GM12878 (cell line): ENCODE measurements around the gene COX18. TPM values are rescaled to one million over a fixed set of nuclear protein-coding genes. Genes with fewer than 3 reads are reported as not detected.

Experiments used
- ATAC-seq: fragments of 200-7000 bp; cut with Tn5 transposase; 3 replicates; pipeline ENCODE4 v1.9.1; 2020; ENCODE audit warnings: mild to moderate bottlenecking, moderate library complexity
- BruUV-seq: library from RNA; stranded (reverse); fragments of 400-500 nt; replicated peaks from 2 replicates; lab custom pipeline; 2021; lab: Mats Ljungman, UMichigan
- CTCF ChIA-PET: fragments of 300-600 bp; sonication (Branson Sonifier 250); formaldehyde crosslinking; extraction: SDS; loops from one replicate; lab custom pipeline; 2021; ENCODE audit warnings: inconsistent platforms; lab: Yijun Ruan, JAX
- POLR2A ChIA-PET: fragments of 350-600 bp; formaldehyde crosslinking; extraction: SDS; loops from one replicate; lab custom pipeline; 2021; ENCODE audit warnings: inconsistent platforms; lab: Charles Lee
- RAD21 ChIA-PET: fragments of 300-600 bp; sonication (Branson Sonifier 250); formaldehyde crosslinking; loops from one replicate; lab custom pipeline; 2023; ENCODE audit warnings: antibody characterized with exemption; ENCODE audit not compliant: unreplicated experiment; lab: Charles Lee
- SMC1A ChIA-PET: fragments of 300-600 bp; sonication (Branson Sonifier 250); formaldehyde crosslinking; loops from one replicate; lab custom pipeline; 2023; ENCODE audit not compliant: unreplicated experiment, uncharacterized antibody; lab: Charles Lee
- DNase-seq: peaks from one replicate; pipeline ENCODE4 v3.0.0-alpha.2; 2011; ENCODE audit warnings: low read depth, low spot score
- FAIRE-seq: peaks from 3 replicates; lab custom pipeline; 2011; peaks lifted over from hg19 to GRCh38; lab: Jason Lieb, UNC
- H2AFZ ChIP-seq: 2 replicates; pipeline ENCODE4 v1.6.0; 2011; ENCODE audit warnings: low read depth, low read length, control low read depth; ENCODE audit not compliant: control insufficient read depth
- H3K27ac ChIP-seq: 2 replicates; pipeline ENCODE4 v1.5.1; 2011; ENCODE audit warnings: control low read depth; ENCODE audit not compliant: control insufficient read depth, insufficient read depth
- H3K27me3 ChIP-seq, 2 experiments: replicated peaks in 1 of 2; 2 replicates each; pipeline versions ENCODE4 v1.6.0 to v1.6.1; 2011; ENCODE audit warnings: low read length in 1 of 2; ENCODE audit not compliant: control insufficient read depth in 2 of 2, insufficient read depth in 2 of 2
- H3K36me3 ChIP-seq, 2 experiments: 2 replicates each; pipeline ENCODE4 v1.5.1; 2011; ENCODE audit warnings: low read length in 1 of 2; ENCODE audit not compliant: control insufficient read depth in 2 of 2, insufficient read depth in 2 of 2
- H3K4me1 ChIP-seq: 2 replicates; pipeline ENCODE4 v1.6.1; 2011; ENCODE audit warnings: mild to moderate bottlenecking, low read length, moderate library complexity, mixed read lengths; ENCODE audit not compliant: control insufficient read depth, insufficient read depth
- H3K4me2 ChIP-seq: 2 replicates; pipeline ENCODE4 v1.6.0; 2011; ENCODE audit warnings: control low read depth; ENCODE audit not compliant: control insufficient read depth, insufficient read depth
- H3K4me3 ChIP-seq: fragments of 200-600 bp; sonication (generic); 2 replicates; pipeline ENCODE4 v1.5.1; 2016
- H3K79me2 ChIP-seq: 2 replicates; pipeline ENCODE4 v1.6.0; 2011; ENCODE audit warnings: low read length; ENCODE audit not compliant: control insufficient read depth, insufficient read depth
- H3K9ac ChIP-seq: 2 replicates; pipeline ENCODE4 v1.8.0; 2011; ENCODE audit warnings: low read length, control low read depth, mixed read lengths; ENCODE audit not compliant: control insufficient read depth, insufficient read depth
- H3K9me3 ChIP-seq: replicated peaks from 3 replicates; pipeline ENCODE4 v1.5.1; 2011; ENCODE audit warnings: mild to moderate bottlenecking, low read length; ENCODE audit not compliant: control insufficient read depth, insufficient read depth
- H4K20me1 ChIP-seq: 2 replicates; pipeline ENCODE4 v1.6.0; 2011; ENCODE audit not compliant: control insufficient read depth, insufficient read depth
- JUNB ChIP-seq: IDR thresholded peaks from 2 replicates; pipeline ENCODE4 v1.6.1; 2016; ENCODE audit warnings: antibody characterized with exemption, mild to moderate bottlenecking
- RFX5 ChIP-seq: IDR thresholded peaks from 2 replicates; pipeline ENCODE4 v1.6.1; 2011; ENCODE audit warnings: low read depth, low read length, improper control_type of control experiment
- TAF1 ChIP-seq: IDR thresholded peaks from 2 replicates; pipeline ENCODE4 v1.6.1; 2011; ENCODE audit warnings: mild to moderate bottlenecking, low read depth, low read length, borderline replicate concordance
- ZNF687 ChIP-seq: fragments of 450-650 bp; IDR thresholded peaks from 2 replicates; pipeline ENCODE4 v1.6.1; 2017; ENCODE audit warnings: mild to moderate bottlenecking, moderate library complexity
- WGBS: methylation state at CpG from one replicate; pipeline ENCODE4 v1.1.6; 2016; ENCODE audit warnings: low lambda C conversion rate; ENCODE audit not compliant: insufficient replicate concordance, insufficient coverage; ENCODE audit errors: missing lambda C conversion rate; 5-methylcytosine and 5-hydroxymethylcytosine counted together
- in situ Hi-C: fragments of 300-500 bp; cut with MboI; formaldehyde crosslinking; loops from 9 replicates; pipeline ENCODE4 v1.14.3; 2018; ENCODE audit warnings: mixed read lengths
- intact Hi-C: fragments of 100-400 bp; cut with micrococcal nuclease; formaldehyde crosslinking; loops from one replicate; pipeline ENCODE4 v1.14.2; 2022; ENCODE audit not compliant: unreplicated experiment
- polyA plus RNA-seq, 11 experiments: library from polyadenylated mRNA; depleted of rRNA in 4 of 11; unstranded in 6 of 11; stranded (reverse) in 5 of 11; fragments of >200 nt; fragmentation: Nextera tagmentation in 4 of 11; fragmentation: Illumina TruSeq in 1 of 11; extraction: Ambion mirVana in 4 of 11; extraction: Trizol in 1 of 11; gene quantifications; 1 replicate in 1 of 11; 2 replicates in 10 of 11; pipeline versions ENCODE4 v1.2.1 to v1.2.3, GENCODE V29; 2011 to 2016; ENCODE audit warnings: inconsistent platforms in 2 of 11, missing spikeins in 2 of 11, low read depth in 1 of 11
- total RNA-seq, 4 experiments: library from RNA; depleted of rRNA in 3 of 4; stranded (reverse); fragments of >200 nt in 3 of 4; fragmentation: Illumina TruSeq in 1 of 4; extraction: Trizol in 1 of 4; gene quantifications; 2 replicates each; pipeline versions ENCODE4 v1.2.1 to v1.2.3, GENCODE V29; 2013 to 2021
- TF ChIP-seq, protein P1 (sequence below): IDR thresholded peaks from 2 replicates; pipeline ENCODE4 v1.6.1; 2011; ENCODE audit warnings: low read depth, low read length, improper control_type of control experiment, borderline replicate concordance
- TF ChIP-seq, protein P2 (sequence below): fragments of 150-350 bp; IDR thresholded peaks from 2 replicates; pipeline ENCODE4 v1.6.1; 2016; ENCODE audit warnings: low read depth, low read length

Gene COX18
- total and polyA plus RNA-seq, 10 of the 15 experiments (the other 5 are each of a cell fraction or from before 2014, with no cell fraction given) = 7.2 to 36.4 (median 17.7) TPM

DNA sequence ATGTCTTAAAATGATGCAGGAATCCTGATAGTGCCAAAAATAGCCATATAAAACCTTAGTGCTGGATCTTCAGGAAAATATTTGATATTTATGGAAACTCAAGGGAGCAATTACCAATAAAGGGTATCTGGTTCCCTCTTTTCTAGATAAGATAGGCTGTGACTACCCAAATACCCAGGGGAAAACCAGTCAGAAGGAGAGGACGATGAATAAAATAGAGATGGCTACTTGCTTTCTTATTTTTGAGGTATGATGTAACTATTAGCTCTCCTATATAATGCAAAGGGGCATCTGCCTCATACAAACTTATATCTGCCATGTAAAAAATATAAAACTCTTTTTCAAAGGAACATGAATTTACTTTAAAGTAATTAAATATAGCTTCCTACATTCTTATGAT, 23.4 kb upstream of the COX18 start:
- SMC1A ChIA-PET = interaction anchor here (0.6 kb wide), 1 partner anchor 179 kb away, joined by 3 read pairs; no protein-coding TSS in a partner anchor
- POLR2A ChIA-PET = interaction anchor here (0.6 to 0.7 kb wide), 3 partner anchors 61 to 174 kb away, joined by 3 to 8 read pairs (median 4); no protein-coding TSS in a partner anchor
- Histone ChIP-seq H3K4me2 (no peak overlapping the region), H3K4me3 (no peak overlapping the region), H3K36me3 (peaks cover 8 to 19% of the 10 kb centered on the region in 2 experiments), H3K9me3 (no peaks in the 10 kb centered on the region), H3K27me3 (no peaks in the 10 kb centered on the region), H4K20me1 (no peaks in the 10 kb centered on the region), H3K27ac (no peak overlapping the region), H3K4me1 (no peaks in the 10 kb centered on the region), H2AFZ (no peak overlapping the region), H3K79me2 (no peaks in the 10 kb centered on the region; the same call in none of the 2 replicates), H3K9ac (no peak overlapping the region)
- DNase-seq (no peak), FAIRE-seq (no peak), ATAC-seq (no peak)
- no TSS peak for BruUV-seq
- RAD21 ChIA-PET = interaction anchor here (0.7 kb wide), 1 partner anchor 35 kb away, joined by 3 read pairs; no protein-coding TSS in a partner anchor
- TF ChIP-seq, protein P1, sequence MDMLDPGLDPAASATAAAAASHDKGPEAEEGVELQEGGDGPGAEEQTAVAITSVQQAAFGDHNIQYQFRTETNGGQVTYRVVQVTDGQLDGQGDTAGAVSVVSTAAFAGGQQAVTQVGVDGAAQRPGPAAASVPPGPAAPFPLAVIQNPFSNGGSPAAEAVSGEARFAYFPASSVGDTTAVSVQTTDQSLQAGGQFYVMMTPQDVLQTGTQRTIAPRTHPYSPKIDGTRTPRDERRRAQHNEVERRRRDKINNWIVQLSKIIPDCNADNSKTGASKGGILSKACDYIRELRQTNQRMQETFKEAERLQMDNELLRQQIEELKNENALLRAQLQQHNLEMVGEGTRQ = no peak
- TF ChIP-seq, protein P2, sequence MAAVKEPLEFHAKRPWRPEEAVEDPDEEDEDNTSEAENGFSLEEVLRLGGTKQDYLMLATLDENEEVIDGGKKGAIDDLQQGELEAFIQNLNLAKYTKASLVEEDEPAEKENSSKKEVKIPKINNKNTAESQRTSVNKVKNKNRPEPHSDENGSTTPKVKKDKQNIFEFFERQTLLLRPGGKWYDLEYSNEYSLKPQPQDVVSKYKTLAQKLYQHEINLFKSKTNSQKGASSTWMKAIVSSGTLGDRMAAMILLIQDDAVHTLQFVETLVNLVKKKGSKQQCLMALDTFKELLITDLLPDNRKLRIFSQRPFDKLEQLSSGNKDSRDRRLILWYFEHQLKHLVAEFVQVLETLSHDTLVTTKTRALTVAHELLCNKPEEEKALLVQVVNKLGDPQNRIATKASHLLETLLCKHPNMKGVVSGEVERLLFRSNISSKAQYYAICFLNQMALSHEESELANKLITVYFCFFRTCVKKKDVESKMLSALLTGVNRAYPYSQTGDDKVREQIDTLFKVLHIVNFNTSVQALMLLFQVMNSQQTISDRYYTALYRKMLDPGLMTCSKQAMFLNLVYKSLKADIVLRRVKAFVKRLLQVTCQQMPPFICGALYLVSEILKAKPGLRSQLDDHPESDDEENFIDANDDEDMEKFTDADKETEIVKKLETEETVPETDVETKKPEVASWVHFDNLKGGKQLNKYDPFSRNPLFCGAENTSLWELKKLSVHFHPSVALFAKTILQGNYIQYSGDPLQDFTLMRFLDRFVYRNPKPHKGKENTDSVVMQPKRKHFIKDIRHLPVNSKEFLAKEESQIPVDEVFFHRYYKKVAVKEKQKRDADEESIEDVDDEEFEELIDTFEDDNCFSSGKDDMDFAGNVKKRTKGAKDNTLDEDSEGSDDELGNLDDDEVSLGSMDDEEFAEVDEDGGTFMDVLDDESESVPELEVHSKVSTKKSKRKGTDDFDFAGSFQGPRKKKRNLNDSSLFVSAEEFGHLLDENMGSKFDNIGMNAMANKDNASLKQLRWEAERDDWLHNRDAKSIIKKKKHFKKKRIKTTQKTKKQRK = no peak
- TF ChIP-seq JUNB (peak; percentile 56), ZNF687 (no peak), TAF1 (no peak), RFX5 (no peak)
- 47% methylated on average over 1 of the region's 1 CpG for WGBS
- CTCF ChIA-PET = interaction anchor here (0.6 kb wide), 1 partner anchor 104 kb away, joined by 3 read pairs; no protein-coding TSS in a partner anchor
- in situ Hi-C loops = no loop called here
- intact Hi-C loops = no loop called here
